Adipose tissue (tissue), 3 donors: ENCODE data around the gene SCYL1. TPM values are rescaled to one million over a fixed set of nuclear protein-coding genes. Genes with fewer than 3 reads are reported as not detected.
A peak's percentile ranks its signal among the peaks of the same experiment; 100 is the strongest.
"Not testable (repeated sequence)": the region's sequence is repeated elsewhere in the genome, so short reads cannot be mapped to it uniquely, and the experiment has no call there.

Source experiments
- H3K27ac ChIP-seq: one replicate; pipeline ENCODE4 v1.5.1; 2013; ENCODE audit warnings: low read depth, low read length
- WGBS, 3 donors: extraction: QIAGEN DNeasy Blood & Tissue Kit; methylation state at CpG; one replicate each; pipeline ENCODE4 v1.1.7; 2013; 5-methylcytosine and 5-hydroxymethylcytosine counted together
- polyA plus RNA-seq, 3 donors: library from polyadenylated mRNA; stranded (reverse); fragments of 200-250 nt; gene quantifications; one replicate each; pipeline ENCODE4 v1.2.3, GENCODE V29; 2013
- donor health status: healthy with polysubstance abuse.
- donor health status: Bipolar disorder and iron deficiency.
- donor health status: healthy.

Gene SCYL1
- polyA plus RNA-seq, 3 donors = 55.1 to 77.2 (median 63.0) TPM

DNA sequence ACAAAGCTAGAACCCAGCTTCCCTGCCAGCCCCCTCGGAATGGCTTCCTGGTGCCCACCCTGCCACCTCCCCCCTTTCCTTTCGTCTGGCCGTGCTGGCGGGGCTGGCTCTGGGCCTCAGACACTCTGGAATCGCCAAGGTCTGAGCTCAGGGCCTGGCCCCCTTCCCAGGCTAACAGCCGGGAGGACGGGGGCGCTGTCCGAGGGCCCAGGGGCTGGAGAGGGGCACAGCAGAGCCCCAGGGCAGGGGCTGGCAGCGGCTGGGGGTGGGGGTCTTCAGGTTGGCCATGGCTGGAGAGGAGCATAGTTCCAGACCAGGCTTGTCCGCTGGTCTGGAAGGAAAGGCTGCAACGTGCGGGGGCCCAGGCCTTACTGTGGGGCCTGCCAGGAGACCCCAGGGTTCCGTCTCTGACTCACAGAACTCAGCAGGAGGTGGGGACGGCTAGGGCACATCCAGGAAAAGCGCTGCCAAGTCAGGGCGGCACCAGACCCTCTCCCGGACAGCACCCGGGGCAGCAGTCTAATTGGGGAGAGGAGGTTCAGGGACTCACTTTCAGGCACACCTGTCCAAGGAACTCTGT, 34.1 kb downstream of the SCYL1 start:
- 33 to 43% (median 35%) methylated on average over 17 to 19 of the region's 19 CpGs for WGBS, 3 donors
- H3K27ac ChIP-seq = peak overlapping the region; percentile 61

DNA sequence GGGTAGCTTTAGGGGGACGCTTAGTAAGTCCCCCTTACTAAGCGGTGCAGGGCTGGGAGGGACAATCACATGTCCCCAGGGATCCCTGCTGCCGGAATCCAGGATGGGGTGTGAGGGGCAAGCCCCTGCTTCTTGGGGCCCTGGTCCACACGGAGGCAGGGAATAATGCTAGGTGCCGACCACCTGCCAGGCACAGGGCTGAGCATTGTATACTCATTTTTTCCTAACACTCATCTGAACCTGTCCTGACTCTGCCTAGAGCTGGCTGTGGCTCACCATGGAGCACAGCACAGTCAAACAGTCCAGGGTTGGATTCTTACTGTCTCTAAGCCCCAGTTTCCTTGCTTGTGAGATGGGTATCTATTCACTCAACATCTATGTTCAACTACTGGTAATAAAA, 34.7 kb downstream of the SCYL1 start:
- peak overlapping the region; percentile 61 for H3K27ac ChIP-seq
- 53 to 74% (median 73%) methylated on average over 5 of the region's 5 CpGs for WGBS, 3 donors

DNA sequence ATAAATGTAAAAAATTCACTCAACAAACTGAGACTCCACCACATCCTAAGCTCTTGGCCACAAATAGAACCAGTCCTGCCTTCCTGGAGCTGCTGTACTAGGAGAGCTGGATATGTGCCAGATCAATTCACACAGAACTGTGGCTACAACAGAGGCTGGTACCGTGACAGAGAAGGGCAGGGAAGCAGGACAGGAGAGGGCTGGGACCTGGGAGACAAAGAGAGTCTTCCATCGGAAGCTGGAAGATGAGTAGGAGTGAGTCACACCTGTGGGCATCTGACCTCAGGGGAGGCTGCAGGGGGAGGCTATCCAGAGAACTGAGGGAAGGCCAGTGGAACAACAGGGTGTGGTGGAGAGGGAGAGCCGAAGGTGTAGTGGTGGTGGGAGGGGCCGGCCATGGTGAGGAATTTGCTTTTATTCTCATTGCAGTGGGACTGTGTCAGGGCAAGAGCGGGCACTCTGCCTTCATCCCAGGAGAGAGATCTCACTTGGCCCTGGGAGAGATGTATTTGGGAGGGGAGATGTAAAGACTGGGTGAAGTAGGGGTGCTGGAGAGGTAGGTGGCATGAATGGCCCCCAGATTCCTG, 35.2 kb downstream of the SCYL1 start:
- WGBS, 3 donors = 37 to 59% (median 48%) methylated on average over 5 of the region's 5 CpGs
- H3K27ac ChIP-seq = peak overlapping the region; percentile 83

DNA sequence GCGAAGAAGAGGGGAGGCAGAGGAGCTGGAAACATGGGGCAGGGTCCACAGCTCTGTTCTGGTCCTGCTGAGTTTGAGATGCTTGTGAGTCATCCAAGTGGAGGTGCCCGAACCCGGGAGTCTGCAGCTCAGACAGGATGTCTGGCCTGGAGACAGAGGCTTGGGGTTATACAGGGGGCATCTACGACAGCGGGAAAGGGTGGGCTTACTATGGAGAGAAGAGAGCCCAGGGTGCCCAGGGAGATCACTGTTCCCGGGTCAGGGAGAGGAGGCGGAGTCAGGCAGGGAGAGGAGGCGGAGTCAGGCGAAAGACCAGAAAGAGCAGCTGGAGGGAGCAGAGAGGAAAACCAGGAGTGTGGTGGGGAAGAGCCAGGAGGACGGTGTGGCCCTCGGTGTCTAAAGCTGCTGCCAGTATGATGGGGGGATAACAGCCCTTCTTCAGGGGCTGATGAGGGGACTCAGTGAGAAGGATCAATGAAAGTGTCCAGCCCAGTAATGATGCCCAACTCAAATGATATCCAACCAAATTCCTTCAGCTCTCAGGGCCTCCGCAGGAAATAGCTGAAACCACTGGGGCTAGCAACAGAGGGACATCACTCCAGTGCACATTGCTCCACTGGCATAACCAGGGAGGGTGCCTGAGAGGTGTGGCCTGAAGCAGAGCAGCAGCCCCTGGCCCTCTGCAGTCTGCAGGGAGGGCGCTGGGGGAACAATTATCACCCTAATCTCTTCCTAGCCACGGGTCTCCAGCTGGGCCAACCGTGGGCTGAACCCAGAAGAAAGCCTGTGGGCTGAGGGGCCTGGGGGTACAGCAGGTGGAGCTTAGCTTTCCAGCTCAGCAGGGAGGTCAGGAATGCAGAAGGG, 35.9 kb downstream of the SCYL1 start:
- H3K27ac ChIP-seq = peak overlapping the region; percentile 83
- 34 to 44% (median 38%) methylated on average over 15 of the region's 15 CpGs for WGBS, 3 donors

DNA sequence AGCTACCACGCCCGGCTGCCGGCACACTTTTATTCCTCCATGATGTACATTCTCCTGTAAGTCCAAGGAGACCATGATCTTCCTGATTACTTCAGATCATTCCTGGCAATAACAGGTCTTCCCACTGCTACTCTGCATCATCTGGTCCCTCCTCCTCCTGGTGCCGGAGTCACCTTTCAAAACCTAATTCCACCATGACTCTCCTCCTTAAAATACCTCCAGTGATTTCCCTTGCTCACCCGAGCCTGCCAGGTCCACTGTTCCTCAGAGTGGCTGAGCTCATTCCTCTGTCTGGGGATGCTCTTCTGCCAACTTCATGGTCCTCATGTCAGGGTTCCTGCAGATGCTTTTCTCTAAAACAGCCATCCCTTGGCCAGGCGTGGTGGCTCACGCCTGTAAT, 37.1 kb downstream of the SCYL1 start:
- no peak overlapping the region for H3K27ac ChIP-seq
- WGBS, 3 donors = 90 to 94% (median 91%) methylated on average over 7 of the region's 7 CpGs

DNA sequence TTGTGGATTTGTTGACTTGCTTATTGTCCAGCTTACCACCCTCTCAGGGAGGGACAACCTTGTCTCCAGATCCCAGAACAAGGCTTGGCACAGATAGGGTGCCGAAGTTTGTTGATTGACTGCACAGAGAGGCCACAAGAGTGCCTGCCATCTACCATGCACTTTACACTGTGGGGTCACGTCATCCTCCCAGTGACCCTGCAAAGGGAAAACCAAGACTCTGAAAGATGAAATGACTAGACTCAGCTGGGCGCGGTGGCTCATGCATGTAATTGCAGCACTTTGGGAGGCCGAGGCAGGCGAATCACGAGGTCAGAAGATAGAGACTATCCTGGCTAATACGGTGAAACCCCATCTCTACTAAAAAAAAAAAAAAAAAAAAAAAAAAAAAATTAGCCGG, 37.9 kb downstream of the SCYL1 start:
- H3K27ac ChIP-seq = no peak overlapping the region
- WGBS, 3 donors = 82 to 91% (median 86%) methylated on average over 8 of the region's 9 CpGs

DNA sequence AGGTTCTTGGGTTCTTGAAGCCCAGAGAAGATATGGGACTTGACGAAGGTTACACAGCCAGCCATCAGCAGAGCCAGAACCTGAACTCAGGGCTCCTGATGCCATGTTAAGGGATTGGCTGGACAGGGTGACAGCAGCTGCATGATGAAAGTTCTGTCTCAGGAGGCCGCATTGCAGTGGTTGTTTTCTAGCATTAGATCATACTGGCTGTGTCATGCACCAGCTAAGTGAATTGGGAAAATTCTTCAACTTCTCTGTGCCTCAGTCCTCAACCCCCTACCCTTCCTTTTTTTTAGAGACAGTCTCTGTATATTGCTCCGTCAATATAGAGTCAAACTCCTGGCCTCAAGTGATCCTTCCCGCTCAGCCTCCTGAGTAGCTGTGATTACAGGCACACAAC, 38.7 kb downstream of the SCYL1 start:
- H3K27ac ChIP-seq = no peak overlapping the region
- WGBS, 3 donors = 86 to 95% (median 90%) methylated on average over 4 of the region's 4 CpGs

DNA sequence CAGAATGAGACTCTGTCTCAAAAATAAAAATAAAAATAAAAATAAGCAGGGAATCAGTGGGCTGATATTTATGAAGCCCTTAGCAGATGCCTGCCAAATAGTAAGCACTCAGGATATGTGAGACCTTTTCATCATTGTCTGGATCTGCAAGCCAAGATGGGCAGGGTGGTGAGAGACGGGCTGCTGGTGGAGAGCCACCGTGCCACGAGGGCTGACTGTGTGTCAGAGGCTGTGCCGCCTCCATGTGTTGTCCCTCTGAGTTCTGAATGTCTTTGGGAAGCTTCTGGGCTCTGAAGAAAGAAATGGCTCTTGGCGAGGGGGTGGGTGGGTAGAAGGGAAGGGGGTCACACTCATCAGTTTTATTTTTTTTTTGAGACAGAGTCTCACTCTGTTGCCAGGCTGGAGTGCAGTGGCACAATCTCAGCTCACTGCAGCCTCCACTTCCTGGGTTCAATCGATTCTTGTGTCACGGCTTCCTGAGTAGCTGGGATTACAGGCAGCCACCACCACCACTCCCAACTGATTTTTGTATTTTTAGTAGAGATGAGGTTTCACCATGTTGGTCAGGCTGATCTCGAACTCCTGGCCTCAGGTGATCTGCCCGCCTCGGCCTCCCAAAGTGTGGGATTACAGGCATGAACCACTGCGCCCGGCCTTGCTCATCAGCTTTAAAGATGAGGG, 40.1 kb downstream of the SCYL1 start:
- 78 to 84% (median 84%) methylated on average over 12 of the region's 12 CpGs for WGBS, 3 donors
- not testable (repeated sequence) for H3K27ac ChIP-seq

DNA sequence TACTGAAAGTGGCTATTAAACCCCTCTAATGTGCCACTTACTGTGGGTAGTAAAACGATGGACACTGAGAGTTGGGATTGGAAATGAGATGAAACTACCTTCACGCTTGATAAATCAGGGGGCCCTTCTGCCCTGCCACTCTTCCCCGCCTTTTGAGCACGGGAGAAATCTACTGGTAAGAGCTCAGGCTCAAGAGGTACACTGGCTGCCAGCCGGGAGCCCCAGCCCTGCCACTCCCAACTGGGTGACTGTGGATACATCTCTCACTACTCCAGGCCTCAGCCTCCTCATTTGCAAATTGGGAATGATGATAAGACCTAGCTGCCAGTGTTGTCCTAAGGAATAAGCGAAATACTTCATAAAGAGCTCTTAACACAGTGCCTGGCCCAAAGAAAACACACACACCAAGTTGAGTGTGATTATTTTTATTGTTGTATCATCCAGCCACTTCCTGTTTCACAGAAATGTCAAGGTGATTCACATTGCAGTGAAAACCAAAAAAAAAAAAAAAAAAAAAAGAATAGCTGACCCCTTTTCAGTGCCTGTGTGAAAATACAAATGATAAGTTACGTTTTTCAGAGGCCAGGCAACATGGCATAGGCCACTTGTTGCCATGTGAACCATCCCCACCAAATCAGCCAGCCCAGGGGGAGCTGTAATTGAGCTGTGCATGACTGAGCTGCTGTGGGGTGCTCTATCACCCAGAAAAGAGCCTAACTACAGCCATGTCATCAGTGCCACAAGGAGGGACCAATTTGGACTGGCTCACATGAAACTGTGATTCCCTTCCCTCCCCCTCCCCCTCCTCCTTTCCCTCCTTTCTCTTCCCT, 41.0 kb downstream of the SCYL1 start:
- WGBS, 3 donors = 78 to 86% (median 85%) methylated on average over 7 of the region's 7 CpGs
- H3K27ac ChIP-seq = no peak overlapping the region

DNA sequence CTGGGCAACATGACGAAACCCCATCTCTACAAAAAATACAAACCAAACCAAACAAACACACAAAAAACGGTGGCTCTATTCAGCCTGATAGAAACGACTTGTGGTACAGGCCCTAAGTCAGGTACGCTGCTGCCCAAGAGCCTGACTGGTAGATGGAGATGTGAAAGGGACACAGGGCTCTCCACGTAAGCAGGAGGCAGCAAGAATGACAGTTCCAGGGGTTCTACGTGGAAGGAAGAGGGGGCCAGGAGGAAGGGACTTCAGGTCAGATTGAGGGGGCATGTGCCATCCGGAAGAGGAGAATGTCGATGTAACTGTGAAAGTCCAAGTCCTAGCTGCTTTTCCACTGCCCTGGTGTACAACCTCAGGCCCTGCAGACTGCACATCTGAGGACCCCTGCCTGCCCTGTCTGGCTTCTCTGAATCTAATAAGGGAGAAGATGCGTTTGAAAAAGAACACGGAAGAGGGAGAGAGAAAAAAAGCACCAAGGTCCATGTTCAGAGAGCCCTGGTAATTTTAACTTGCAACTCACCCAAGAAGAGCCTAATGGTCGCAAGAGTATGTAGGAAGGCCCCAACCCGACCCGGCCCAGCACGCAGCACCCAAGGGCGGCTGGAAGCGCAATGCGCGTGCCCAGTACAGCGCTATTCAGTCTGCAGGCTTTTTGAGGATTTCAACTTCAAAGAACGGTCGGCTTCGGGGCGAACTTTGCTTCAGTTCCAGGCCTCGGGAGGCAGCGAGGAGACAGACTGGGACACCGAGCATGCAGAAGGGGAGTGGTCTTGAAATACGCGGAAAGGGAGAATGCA, 44.5 kb downstream of the SCYL1 start:
- H3K27ac ChIP-seq = peak overlapping the region; percentile 61
- WGBS, 3 donors = 4 to 8% (median 7%) methylated on average over 28 of the region's 28 CpGs

DNA sequence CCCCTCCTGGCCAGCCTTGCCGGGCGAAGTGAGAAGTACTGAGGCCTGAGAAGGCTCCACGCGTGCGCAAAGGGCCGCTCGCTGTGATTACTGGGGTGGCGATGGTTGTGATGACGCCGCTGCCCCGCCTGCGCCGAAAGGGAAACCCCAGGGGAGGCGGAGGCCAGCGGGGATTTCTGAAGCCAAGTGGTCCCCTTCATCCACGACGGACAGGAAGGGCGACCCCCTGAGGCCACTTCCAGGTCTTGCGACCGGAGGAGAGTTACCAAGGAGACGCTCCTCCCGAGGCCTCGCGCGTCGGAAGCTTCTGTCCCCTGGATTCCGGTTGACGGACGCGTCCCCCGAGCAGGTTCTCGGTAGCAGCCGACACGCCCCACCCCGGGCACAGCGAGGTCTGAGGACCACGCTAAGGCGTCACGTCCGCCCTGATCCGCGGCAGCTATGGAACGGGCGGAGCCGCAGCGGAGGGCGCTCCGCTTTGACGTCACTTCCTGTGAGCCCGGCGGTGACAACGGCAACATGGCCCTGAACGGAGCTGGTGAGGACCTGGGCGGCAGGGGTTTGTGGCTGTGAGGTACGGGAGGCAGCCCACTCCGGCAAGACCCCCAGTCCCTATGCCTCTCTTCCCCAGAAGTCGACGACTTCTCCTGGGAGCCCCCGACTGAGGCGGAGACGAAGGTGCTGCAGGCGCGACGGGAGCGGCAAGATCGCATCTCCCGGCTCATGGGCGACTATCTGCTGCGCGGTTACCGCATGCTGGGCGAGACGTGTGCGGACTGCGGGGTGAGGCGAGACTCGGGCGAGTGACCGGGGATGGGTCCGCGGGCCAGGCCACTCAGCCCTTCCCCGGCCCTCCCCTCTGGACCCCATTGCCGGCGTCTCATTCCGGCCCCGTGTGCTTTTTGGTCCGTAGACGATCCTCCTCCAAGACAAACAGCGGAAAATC, 45.4 kb downstream of the SCYL1 start, which contains the start of gene ZNRD2:
TSS of gene ZNRD2 (plus strand) at position 505 of the 946 bp plus-strand sequence. CDS start at position 520, 15 bp downstream.
- WGBS, 3 donors = 0% methylated on average over 89 of the region's 89 CpGs
- peak within 1 kb of the TSS; percentile 61 for H3K27ac ChIP-seq

DNA sequence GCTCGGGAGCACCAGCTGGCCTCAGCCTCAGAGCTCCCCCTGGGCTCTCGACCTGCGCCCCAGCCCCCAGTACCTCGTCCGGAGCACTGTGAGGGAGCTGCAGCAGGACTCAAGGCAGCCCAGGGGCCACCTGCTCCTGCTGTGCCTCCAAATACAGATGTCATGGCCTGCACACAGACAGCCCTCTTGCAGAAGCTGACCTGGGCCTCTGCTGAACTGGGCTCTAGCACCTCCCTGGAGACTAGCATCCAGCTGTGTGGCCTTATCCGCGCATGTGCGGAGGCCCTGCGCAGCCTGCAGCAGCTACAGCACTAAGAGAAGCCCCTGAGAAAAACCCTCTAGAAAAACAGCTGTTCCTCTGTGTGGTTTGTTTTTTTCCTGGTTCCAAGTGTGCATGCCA, 46.5 kb downstream of the SCYL1 start:
- no peak overlapping the region for H3K27ac ChIP-seq
- WGBS, 3 donors = 40 to 80% (median 71%) methylated on average over 5 to 9 of the region's 9 CpGs

DNA sequence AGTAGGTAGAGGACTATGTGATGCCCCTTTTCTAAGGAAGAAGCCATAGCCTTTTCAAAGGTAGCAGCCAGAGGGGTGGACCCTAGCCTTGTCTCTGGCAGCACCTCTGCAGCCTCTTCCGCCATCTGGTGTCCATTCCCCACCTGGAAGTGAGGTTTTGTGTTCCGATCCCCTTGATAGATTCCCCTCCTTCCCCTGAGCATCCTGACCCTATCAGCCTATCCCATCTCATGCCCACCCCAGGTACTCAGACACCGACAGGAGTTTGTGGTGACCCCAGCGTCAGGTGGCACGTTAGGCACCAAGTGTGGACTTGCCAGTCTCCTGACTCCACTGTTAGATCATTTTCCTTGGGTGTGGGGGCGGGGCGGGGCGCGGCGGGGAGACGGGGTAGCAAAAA, 47.1 kb downstream of the SCYL1 start:
- H3K27ac ChIP-seq = no peak overlapping the region
- WGBS, 3 donors = 7 to 9% (median 8%) methylated on average over 11 of the region's 11 CpGs

DNA sequence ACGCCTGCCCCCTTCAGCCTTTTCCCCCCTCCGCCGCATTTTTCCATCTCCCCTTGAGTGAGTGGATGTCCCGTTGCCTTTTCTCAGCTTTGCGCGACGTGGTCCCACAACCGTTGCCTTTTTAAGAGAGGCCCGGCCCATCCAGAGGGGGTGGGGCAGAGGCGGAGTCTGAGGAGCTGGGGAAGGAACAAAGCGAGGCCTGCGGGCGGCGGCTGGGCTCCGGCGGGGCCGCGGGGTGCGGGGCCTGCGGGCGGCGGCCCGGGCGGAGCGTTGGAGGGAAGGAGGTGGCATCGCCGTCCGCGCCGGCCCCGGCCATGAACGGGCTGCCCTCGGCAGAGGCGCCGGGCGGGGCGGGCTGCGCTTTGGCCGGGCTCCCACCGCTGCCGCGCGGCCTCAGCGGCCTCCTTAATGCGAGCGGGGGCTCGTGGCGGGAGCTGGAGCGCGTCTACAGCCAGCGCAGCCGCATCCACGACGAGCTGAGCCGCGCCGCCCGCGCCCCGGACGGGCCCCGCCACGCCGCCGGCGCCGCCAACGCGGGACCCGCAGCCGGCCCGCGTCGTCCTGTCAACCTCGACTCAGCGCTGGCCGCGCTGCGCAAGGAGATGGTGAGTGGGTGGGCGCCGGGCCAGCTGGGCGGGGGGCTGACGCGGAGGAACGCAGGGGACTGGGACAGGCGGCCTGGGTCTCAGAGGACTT, 47.6 kb downstream of the SCYL1 start, which contains the start of gene FAM89B:
TSS of gene FAM89B (plus strand) at position 183 of the 696 bp plus-strand sequence. CDS start at position 315, 132 bp downstream.
- 0 to 1% (median 0%) methylated on average over 42 to 86 of the region's 86 CpGs for WGBS, 3 donors
- H3K27ac ChIP-seq = no peak within 1 kb of the TSS

DNA sequence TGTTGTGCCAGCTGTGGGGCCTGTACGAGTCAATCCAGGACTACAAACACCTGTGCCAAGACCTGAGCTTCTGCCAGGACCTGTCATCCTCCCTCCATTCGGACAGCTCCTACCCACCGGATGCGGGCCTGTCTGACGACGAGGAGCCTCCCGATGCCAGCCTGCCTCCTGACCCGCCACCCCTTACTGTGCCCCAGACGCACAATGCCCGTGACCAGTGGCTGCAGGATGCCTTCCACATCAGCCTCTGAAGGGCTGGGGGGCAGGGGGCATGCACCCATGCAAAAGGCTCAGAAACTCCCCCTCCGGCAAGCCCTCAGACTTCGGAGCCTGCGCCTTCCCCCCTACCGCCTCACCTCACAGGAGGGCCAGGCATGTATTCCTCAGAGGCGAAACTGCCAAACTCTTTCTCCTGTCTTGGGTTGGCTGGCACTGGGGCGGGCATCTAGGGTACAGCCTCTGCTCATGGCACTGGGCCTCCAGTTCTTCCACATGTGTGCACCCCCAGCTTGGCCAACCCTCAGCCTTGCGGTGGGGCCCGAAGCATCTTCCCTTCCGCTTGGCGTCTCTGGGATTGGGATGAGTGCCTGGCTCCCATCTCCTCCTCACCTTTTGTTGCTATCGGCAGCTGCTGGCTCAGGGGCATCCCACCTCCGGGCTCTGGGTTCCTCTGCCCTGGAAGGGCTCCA, 48.7 kb downstream of the SCYL1 start:
- peak overlapping the region; percentile 65 for H3K27ac ChIP-seq
- 26 to 39% (median 35%) methylated on average over 22 of the region's 22 CpGs for WGBS, 3 donors
